ENCODE results near the gene CSRP1.
"Not testable (repeated sequence)": the region's sequence is repeated elsewhere in the genome, so short reads cannot be mapped to it uniquely, and the experiment has no call there.

The CSRP1 gene

DNA sequence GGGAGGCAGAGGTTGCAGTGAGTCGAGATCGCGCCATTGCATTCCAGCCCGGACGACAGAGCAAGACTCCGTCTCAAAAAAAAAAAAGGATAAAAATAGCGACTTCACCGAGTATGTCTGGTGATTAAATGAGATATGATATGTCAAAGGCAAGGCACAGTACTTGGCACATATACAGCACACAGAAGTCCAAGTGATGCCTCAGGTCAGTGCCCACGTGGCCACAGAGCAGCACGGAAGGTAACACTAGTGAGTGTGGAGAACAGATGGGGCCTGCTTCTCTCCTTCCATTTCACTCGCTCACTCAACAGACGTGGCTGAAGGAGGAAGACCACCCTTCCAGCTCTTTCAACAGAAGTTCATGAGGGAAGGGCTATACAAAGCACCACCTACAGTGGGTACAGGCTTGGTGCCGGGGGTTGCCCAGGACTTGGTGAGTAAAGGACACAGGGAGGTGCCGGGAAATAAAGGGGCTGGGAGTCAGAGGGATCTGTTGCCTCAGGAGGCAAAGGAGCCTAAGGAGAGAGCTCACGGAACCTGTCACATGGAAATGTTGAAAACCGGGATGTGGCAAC is 8.9 kb downstream of the CSRP1 start:
- DNase-seq (ENCODE audit: low spot score) = no peak

DNA sequence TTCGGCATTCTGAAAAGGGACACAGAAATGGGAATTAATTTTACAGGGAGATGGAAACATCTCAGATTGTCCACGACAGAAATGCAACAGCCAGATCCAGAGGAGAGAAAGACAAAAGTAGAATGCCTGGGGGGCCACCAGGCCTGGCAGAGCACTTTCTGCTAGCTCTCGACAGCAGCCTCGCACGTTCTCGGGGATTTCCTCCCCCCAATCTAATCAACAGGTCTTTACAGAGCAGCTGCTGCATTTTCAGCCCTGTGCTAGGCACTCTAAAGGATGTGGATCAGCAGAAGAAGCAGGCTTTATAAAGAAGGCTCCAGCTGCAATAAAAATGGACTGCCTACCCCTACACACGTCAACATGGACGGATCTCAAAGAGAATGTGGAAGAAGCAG is 10.6 kb downstream of the CSRP1 start:
- DNase-seq (ENCODE audit: low spot score) = no peak

DNA sequence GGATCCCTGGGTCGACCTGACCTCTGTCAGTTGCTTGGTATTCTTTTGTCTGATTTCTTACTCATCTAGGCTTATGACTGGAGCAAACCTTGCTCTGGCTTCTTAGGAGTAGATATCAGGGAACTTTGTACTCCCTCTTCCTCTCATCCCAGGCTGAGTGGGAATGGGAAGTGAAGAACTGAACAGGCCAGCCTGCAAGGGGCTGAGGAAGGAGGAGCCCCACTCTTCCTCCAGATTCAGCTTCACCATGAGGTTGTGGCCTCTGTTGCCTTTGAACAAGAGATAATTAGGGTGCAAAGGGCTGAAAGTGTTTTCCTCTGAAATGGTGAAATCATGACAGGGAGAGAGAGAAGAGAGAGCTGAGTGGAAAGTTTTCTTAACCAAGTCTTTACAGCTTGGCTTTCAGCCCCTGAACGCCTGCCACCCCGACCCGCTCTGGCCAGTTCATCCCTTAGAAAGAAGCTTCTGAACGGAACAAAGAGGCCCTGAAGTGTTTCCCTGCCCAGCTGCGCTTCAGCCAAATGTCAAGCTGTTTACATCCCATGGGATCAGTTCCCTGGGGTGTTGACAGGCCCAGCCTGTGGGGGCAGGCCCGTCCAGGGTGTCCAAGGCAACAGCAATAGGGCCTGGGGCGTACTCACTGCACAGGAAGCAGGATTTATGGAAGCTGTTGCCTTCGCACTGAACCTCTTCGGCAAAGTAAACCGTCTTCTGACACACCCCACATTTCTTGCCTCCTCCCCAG is 11.2 kb downstream of the CSRP1 start:
- no peak for DNase-seq (ENCODE audit: low spot score)

DNA sequence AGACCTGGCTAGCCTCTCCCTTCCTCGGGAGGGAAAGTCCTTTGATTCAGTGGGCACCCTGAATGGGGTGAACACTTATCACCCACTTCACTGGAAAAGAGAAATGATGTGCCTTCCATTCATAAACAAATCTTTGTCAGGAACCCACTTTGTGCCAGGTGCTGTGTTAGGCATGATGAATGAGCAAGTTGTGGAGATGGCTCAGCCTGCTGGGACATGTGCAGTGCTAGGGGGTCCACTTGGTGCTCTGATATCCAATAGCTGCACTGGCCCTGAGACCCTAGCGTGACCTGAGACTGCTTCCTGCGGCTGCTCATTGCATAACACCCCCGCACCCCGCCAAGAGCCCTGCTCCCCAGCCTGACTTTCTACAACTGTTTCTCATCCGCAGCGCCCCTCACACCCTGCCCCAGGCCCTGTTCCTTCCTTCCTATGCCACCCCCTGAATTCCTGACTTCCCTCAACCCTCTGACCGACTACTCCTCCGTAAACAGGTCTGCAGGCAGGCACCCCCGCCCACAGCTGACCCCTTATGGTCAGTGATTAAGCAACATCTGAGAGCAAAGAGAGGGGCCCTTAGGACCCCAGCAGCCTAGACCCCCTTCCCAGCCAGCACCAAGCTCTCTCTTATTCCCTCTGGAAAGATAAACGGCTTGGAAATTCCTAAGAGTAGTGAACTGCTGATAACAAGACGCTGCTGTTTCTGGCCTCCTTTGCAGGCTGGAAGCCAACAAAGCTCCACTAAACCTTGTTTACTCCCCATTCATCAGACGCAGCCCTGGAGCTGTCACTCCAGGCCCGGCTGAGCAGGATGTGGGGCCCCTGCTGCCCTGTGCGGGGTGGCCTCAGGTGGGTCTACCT is 12.9 kb downstream of the CSRP1 start:
- DNase-seq (ENCODE audit: low spot score) = no peak

DNA sequence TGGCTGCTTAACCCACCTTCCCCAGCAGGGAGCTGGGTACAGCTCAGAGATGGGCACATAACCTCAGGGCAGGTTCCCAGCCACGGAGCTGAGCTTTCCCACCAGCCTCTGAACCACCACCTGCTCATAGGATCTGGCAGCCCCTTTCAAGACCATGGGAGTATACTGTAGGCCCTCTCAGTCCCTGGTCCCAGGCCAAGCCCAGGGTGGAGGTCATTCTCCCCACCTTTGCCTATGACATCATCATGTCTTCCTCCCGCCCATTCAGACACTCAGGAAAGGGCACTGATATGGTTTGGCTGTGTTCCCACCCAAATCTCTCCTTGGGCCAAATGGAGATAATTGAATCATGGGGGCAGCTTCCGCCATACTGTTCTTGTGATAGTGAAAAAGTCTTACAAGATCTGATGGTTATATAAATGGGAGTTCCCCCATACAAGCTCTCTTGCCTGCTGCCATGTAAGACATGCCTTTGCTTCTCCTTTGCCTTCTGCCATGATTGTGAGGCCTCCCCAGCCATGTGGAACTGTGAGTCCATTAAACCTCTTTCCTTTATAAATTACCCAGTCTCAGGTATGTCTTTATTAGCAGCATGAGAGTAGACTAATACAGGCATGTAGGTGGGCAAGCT is 13.8 kb downstream of the CSRP1 start:
- not testable (repeated sequence) for DNase-seq (ENCODE audit: low spot score)

DNA sequence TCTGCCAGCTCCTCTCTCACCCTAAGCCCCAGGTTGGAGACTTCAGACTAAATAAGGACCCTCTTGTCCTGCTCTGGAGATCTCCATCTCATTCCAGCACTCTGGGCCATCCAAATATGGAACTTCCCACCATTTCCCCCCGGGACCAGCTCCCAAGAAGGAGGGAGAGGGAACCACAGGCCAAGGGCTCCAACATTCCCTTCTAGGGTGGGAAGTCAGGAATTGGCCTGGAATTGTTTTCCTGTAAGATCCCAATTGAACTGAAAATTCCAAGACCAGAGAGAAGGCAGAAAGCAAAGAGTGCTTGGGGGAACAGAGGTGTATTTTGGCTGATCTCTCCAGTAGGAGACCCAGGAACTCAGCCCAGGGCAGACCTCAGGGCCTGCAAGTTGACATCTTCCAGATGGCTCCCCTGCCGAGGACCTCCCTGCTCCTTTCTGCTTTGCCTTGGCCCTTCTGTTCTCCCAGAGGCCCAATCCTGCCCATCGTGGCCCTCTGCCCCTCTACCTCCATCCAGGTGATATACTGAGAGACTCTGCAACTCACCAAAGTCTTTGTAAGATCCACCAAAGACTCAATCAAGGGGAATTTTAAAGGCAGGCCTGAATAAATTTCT is 14.9 kb downstream of the CSRP1 start:
- DNase-seq (ENCODE audit: low spot score) = no peak

DNA sequence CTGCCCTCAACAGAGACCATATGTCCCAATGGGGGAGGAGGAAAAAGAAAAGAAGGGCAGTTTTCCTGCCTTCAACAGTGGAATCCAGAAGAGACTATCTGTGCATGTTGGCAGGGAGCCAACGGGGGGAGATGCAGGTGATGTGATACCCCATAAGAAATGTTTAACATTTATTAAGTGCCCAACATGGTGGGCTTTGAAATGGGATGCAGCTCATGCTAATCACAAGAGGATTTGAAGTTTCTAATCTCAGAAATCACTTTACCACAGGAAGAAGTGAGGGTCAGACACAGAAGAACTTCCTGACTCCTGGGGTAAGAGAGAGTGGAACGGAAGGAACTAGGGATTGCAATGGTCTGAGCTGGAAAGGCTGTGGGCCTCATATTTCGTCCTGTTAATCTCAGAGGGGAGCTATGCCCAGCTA is 16.2 kb downstream of the CSRP1 start:
- DNase-seq (ENCODE audit: low spot score) = no peak

DNA sequence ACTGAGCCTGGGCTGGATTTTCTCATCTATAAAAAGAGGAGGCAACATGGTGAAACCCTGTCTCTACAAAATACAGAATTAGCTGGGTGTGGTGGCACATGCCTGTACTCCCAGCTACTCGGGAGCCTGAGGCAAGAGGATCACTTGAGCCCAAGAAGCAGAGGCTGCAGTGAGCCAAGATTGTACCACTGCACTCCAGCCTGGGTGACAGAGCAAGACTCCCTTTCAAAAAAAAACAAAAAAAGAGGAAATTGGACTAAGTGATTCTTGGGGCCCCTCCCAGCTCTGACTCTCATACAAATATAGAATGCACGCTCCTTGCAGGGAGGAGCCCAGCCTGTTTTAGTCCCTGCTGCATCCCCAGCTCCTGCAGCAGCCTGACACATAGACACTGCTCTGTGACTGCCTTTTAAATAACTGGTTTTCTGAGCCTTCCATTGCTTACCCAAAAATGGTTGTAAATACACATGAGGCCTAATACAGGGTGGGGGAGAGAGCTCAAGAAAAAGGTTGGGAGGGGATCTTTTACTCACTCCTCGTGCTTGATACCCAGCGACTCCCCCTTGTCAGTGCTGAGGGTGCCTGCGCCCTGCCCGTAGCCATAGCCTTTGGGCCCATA is 17.2 kb downstream of the CSRP1 start:
- DNase-seq (ENCODE audit: low spot score) = no peak

DNA sequence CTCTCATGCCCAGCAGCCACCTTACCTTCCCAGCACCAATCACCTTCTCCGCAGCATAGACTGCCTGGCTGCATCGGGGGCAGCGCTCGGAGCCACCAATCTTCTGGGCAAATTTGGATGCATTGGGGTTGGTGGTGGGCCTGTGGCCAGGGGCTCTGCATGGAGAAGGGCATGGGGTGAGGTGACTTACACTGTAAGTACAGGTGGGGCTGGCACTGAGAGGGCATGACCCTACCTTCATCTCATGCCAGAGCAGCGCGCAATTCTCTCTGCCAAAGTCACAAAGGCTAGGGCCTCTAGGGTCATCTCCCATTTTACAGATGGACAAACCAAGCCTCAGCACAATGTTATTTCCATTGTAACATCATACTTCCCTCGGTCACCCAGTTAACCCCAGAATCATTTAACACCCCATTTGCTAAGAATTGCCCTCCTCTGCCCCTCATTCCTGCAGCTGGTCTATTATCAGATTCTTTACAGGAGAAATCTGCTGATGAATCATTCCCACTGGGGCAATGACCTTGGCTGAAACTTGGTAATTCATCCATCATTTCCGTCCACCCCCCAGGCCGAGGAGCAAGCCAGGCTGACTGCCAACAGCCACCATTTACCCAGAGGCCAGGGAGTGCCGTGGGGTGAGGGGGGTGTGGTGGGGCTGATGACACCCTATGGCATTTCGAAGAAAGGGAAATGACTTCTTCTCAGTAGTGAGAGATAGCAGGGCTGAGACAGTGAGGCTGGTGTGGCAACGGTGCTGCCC is 17.9 kb downstream of the CSRP1 start:
- peak; percentile 89 for DNase-seq (ENCODE audit: low spot score)

DNA sequence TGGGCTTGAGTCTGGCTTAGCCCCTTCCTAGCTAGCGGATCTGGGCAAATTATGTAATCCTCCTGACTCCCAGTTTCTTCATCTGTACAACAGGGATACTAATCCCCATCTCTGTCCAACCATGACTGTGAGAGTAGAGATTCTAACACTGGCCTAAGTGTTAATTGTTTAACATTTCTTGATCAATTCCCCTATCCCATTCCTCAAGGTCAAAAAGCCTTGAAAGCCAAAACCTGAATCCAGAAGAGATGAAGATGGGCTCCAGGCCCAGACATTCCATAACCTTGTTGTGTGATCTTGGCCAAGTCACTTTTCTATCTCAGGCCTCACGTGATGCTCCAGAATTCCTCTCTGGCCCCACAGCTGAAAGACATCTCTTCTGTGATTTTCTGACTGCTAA is 19.2 kb downstream of the CSRP1 start:
- DNase-seq (ENCODE audit: low spot score) = no peak

DNA sequence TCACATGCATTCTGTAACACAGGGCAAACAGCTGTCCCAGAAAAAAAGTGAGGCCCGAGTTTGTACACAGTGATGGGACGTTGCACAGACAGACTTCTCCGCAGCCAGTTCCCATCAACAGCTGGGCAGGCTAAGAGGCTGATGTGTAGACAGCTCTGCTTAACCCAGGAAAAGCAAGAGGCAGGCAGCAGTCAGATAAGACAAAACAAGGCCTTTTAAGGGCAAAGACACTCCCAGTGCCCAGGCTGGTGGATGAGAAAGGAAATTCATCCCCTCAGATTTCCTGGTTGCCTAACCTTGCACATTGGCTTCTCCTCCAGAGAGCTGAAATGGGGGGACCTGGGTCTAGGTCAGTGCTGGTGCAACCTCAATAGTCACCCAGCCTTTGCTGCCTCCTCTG is 20.7 kb downstream of the CSRP1 start:
- no peak for DNase-seq (ENCODE audit: low spot score)

DNA sequence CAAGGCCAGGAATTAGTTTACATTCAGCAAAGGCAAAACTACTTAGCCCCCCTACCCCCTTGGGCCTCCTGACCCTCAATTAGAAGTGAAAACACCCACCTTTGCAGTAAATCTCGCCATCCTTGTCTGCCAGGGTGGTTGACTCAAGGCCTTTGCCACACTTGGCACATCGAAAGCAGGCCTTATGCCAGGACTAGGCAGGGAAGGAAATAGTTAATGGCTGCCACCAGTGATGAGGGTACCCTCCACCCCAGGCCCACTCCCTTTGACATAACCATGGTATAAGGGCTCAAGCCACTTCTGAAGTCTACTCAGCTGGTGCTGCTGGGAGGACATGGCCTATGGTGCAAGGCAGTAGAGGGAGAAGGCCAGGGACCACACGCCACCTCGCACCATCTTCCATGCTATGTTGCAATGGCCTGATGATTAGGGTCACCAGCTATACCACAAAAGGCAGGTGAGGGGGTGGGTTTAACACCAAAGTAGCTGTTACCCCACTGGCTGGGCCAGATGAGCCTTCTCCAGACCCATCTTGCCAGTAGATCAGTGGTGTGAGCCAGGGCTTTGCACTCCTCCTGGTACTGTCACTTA is 21.6 kb downstream of the CSRP1 start:
- DNase-seq (ENCODE audit: low spot score) = no peak

DNA sequence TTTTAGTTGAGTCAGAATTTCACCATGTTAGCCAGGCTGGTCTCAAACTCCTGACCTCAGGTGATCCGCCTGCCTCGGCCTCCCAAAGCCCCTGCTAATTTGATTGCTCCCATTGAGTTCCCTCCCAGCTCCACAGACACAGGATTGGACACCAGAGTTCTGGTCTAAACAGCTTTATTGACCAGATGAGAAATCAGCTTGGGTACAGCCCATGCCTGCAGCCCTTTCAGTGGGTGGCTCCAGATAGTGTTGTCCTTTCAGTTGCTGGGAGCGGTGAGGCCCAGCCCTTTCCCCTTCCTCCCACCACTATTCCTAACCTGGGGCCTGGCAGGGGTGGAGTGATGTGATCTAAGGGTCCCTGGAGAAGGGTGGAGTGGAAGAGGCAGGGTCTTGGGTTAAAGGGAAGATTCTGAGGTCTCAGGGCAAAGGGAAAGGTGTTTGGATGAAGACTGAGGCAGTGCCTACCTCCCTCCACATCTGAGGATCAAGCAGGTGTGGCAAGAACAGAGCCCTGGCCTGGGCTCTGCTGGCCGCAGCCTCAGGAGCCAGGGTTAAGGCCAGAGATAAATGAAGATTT is 23.5 kb downstream of the CSRP1 start:
- DNase-seq (ENCODE audit: low spot score) = no peak

DNA sequence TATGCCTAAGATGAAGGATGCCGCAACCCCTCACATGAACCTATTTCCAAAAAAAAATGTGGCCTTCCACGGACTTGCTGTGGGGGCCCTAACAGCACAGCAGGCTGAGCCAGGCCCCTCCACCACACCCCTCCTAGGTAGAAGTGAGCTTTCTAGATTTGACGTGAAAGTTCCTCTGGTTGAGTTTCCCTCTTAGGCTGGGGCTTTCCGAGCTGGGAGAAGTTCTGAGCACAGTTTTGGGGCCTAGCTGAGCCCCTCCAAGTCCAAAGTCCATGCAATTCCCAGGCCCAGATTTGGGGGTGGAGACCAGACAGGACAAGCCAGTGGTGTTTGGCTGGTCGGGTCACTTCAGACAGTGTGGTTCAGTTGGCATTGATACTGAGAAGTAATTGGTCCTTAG is 24.2 kb downstream of the CSRP1 start:
- no peak for DNase-seq (ENCODE audit: low spot score)

DNA sequence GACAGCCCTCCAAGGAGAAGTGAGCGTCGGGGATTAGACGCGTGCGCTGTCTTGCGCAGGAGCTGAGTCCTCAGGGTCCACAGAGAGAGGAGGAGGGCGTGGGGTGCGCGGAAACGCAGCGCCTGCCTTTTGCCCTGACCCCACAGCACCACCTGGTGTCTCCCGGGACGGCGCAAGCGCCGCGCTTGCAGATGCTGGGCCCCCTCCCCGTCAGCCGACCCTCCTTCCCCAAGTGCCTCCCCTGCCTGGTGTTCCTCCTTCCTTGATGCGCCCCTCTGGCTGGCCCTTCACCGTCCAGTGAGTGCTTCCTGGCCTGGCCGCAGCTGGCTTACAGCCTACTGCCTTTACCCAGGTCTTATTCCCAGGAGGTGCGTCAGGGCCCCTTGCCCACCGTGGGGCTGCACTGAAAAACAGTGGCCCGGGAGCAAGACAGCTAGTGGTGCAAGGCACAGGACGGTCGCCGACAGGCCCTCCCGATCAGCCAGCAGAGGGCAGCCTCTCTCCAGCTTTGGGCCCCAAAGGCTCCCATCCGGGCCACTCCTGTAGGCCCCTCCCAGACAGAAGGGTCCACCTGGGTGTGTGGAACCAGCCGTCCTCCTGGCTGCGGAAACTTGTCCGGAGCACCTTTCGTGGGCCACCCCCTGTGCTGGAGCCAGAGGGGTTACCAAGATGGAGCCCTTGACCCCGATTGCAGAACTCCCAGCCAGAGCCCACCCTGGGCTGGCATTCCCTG is 25.0 kb downstream of the CSRP1 start:
- DNase-seq (ENCODE audit: low spot score) = peak; percentile 82

DNA sequence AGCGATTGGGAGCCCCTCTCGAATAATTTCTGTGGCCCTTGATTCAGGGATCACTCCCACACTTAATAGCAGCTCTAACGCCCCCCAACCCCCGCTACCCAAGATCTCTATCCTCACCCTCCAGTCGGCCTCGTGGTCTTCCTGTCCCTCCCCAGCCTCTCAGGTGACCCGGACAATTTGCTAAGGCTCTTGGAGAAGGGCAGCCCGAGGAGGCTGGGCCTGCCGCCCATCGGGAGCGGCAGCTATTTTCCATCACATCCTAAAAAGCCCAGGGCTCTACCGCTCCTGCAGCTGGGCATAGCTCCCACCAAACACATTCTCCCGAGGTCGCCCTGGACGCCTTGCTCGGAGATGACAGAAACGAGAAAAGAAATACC is 25.9 kb downstream of the CSRP1 start:
- DNase-seq (ENCODE audit: low spot score) = no peak

DNA sequence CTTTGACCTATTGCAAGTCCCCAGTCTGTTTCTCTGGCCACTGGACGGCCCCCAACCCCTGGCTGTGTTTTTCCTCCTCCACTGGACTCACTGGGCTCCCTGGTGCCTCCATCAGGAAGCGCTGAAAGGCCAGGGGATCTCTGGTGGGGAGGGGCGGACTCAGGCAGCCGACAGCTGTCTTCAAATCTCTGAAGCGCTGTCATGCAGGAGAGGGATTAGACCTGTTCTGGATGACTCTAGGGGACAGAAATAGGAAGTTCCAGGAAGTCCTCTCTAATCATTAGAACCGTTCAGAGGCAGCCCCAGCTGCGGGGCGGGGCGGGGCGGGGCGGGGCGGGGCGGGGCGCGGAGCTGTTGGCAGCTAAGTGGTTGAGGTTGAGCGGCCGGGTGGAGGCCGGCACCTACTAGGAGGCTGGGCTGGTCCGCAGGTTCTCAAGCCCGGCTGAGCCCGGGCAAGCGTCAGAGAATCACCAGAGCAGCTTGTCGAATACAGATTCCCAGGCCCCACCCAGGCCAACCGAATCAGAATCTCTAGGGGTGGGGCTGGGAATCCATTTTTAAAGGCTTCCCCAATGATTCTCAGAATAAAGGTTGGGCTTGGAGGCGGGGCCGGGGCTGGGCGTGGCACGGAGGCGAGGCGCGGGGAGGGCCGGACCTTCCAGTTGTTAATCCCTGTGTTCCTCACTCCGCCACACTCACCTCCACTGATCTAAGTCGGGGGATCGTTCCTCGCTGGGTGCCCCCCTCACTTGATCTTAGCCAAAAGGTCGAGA is 26.5 kb downstream of the CSRP1 start:
- DNase-seq (ENCODE audit: low spot score) = peak; percentile 89

DNA sequence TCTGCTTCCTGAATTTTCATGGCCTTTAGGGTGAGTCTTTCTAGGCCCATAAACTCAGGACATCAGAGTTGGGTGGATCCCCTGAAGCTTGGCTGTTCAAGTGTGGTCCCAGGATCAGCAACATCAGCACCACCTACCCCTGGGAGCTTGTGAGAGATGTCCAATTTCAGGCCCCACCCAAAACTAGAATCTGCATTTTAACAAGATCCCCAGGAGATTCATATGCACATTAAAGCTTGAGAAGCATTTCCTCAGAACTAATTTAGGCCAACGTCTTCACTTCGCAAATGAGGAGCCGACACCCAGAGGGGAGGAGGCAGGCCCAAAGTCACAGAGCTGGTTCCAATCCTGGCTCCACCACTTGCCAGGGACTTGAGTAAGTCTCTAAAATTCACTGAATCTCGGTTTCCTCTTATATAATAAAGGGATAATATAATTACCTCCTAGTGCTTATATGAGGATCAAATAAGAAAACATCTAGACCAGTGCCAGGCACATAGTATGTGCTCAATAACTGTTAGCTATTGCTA is 27.7 kb downstream of the CSRP1 start:
- DNase-seq (ENCODE audit: low spot score) = no peak
